UCSD-AML1 (cell line): ENCODE results near the gene TMEM95.
A peak's percentile ranks its signal among the peaks of the same experiment; 100 is the strongest.
"Not testable (repeated sequence)": the region's sequence is repeated elsewhere in the genome, so short reads cannot be mapped to it uniquely, and the experiment has no call there.

Source experiments
- DNase-seq: peaks from one replicate; lab custom pipeline; 2025; ENCODE audit not compliant: unreplicated experiment; lab: John Stamatoyannopoulos, UW

The TMEM95 gene

GRCh38 chr17:7346761-7347614 is 8.0 kb upstream of the TMEM95 start:
- DNase-seq = no peak

GRCh38 chr17:7347630-7348477 is 7.1 kb upstream of the TMEM95 start:
- no peak for DNase-seq

- no peak for DNase-seq
These were observed 6.3 kb upstream of the TMEM95 start for GRCh38 chr17:7348478-7349242.

GRCh38 chr17:7351665-7352502 is 3.1 kb upstream of the TMEM95 start, which contains the start of gene KCTD11:
KCTD11 (plus strand) TSS chr17:7352162.
- no peak for DNase-seq

- no peak for DNase-seq
These were observed 2.5 kb upstream of the TMEM95 start for GRCh38 chr17:7352503-7352889.

- DNase-seq = no peak
These were observed 1.9 kb upstream of the TMEM95 start for GRCh38 chr17:7352910-7353635.

- no peak for DNase-seq
These were observed 603 bp upstream of the TMEM95 start for GRCh38 chr17:7354262-7354843.

GRCh38 chr17:7355573-7355972 is 617 bp downstream of the TMEM95 start:
- DNase-seq = no peak

GRCh38 chr17:7356072-7356549 is 1.2 kb downstream of the TMEM95 start:
- DNase-seq = peak; percentile 85

- DNase-seq = no peak
These were observed 1.8 kb downstream of the TMEM95 start for GRCh38 chr17:7356756-7357155.

- no peak for DNase-seq
These were observed 2.4 kb downstream of the TMEM95 start for GRCh38 chr17:7357381-7357780.

- DNase-seq = no peak
These were observed 7.0 kb downstream of the TMEM95 start for GRCh38 chr17:7361906-7362305.

- no peak for DNase-seq
These were observed 8.4 kb downstream of the TMEM95 start for GRCh38 chr17:7363311-7363710.

GRCh38 chr17:7365963-7366362 is 11.0 kb downstream of the TMEM95 start:
- DNase-seq = not testable (repeated sequence)

- DNase-seq = no peak
These were observed 12.1 kb downstream of the TMEM95 start for GRCh38 chr17:7367083-7367482.

GRCh38 chr17:7367918-7368598 is 13.1 kb downstream of the TMEM95 start:
- DNase-seq = no peak

GRCh38 chr17:7368599-7368994 is 13.6 kb downstream of the TMEM95 start:
- not testable (repeated sequence) for DNase-seq

- DNase-seq = no peak
These were observed 14.9 kb downstream of the TMEM95 start for GRCh38 chr17:7369825-7370224.

- DNase-seq = no peak
These were observed 15.9 kb downstream of the TMEM95 start for GRCh38 chr17:7370853-7371252.
